ENCODE results near the gene TMEM54.

The TMEM54 gene

DNA sequence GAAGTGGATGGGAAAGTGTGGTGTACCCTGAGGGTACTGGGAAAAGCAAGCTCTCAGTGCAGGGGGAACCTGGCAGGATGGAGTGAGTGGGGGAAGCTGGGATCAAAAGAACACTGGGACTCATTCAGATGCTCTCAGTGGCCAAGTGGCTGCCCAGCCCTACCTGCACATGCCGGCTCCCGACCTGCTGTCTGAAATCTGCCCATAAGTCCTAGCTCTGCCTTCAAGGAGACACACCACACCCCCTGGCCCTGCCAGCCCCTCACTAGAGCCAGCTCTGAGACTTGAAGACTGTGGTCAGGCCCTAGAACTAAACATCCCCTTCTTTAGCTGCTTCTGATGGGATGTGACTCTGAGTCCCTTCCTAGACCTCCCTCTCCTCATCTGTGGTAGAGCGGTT, 2.2 kb downstream of the TMEM54 start:
- peaks cover 3% of the 10 kb centered on the region for H3K4me1 ChIP-seq (ENCODE audit: insufficient read depth, low read length, severe bottlenecking)
- peaks cover 11% of the 10 kb centered on the region; the same call in 1 of the 2 replicates for H3K27me3 ChIP-seq (ENCODE audit: insufficient read depth, low read length)
- no peaks in the 10 kb centered on the region for H3K79me2 ChIP-seq (ENCODE audit: insufficient read depth, low read length)
- H2AFZ ChIP-seq (ENCODE audit: low read length): no peak overlapping the region
- H3K9ac ChIP-seq (ENCODE audit: low read length): no peak overlapping the region
- no peaks in the 10 kb centered on the region for H3K9me2 ChIP-seq (ENCODE audit: low read depth, low read length)
- no peaks in the 10 kb centered on the region for H3K9me3 ChIP-seq (ENCODE audit: low read length)
- no peak overlapping the region for H3K4me2 ChIP-seq (ENCODE audit: low read length)
- H3K27ac ChIP-seq (ENCODE audit: low read depth, low read length, poor library complexity, severe bottlenecking): no peak overlapping the region
- TF ChIP-seq EZH2 (IDR thresholded peaks at IDR 0.05; ENCODE audit: borderline replicate concordance, low read length): no peak
- TF ChIP-seq, protein P1, sequence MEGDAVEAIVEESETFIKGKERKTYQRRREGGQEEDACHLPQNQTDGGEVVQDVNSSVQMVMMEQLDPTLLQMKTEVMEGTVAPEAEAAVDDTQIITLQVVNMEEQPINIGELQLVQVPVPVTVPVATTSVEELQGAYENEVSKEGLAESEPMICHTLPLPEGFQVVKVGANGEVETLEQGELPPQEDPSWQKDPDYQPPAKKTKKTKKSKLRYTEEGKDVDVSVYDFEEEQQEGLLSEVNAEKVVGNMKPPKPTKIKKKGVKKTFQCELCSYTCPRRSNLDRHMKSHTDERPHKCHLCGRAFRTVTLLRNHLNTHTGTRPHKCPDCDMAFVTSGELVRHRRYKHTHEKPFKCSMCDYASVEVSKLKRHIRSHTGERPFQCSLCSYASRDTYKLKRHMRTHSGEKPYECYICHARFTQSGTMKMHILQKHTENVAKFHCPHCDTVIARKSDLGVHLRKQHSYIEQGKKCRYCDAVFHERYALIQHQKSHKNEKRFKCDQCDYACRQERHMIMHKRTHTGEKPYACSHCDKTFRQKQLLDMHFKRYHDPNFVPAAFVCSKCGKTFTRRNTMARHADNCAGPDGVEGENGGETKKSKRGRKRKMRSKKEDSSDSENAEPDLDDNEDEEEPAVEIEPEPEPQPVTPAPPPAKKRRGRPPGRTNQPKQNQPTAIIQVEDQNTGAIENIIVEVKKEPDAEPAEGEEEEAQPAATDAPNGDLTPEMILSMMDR (IDR thresholded peaks at IDR 0.05; ENCODE audit: low read length): no peak
- no peaks in the 10 kb centered on the region for H3F3A ChIP-seq (ENCODE audit: insufficient read depth, low read length)
- no peak overlapping the region for H3K4me3 ChIP-seq (ENCODE audit: low read depth, low read length, poor library complexity, severe bottlenecking)
- no peaks in the 10 kb centered on the region for H3K36me3 ChIP-seq (ENCODE audit: insufficient read depth, low read length)
- H4K20me1 ChIP-seq (ENCODE audit: insufficient read depth, low read length): no peaks in the 10 kb centered on the region

DNA sequence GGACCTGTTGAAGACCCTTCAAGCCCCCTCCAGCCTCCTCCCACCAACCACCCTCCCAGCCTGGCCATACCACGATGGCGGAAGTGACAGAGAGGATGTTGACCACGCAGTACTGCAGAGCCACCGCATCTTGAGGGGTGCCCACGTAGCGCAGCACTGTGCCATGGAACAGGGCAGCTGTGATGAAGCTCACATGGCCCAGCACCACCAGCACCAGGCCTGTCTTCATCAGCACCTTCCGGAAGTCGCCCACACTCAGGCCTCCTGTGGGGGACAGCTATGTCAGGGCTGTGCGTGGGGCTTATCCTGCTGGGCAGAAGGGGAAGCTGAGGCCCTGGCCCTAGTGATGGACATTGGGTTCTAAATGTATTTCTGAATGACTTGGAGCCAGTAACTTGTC, 3.1 kb downstream of the TMEM54 start:
- no peak overlapping the region for H3K9ac ChIP-seq (ENCODE audit: low read length)
- no peak overlapping the region for H3K27ac ChIP-seq (ENCODE audit: low read depth, low read length, poor library complexity, severe bottlenecking)
- H3K36me3 ChIP-seq (ENCODE audit: insufficient read depth, low read length): no peaks in the 10 kb centered on the region
- no peaks in the 10 kb centered on the region for H3K9me3 ChIP-seq (ENCODE audit: low read length)
- no peak overlapping the region for H3K4me2 ChIP-seq (ENCODE audit: low read length)
- H3K79me2 ChIP-seq (ENCODE audit: insufficient read depth, low read length): no peaks in the 10 kb centered on the region
- H4K20me1 ChIP-seq (ENCODE audit: insufficient read depth, low read length): no peaks in the 10 kb centered on the region
- no peak overlapping the region for H2AFZ ChIP-seq (ENCODE audit: low read length)
- H3F3A ChIP-seq (ENCODE audit: insufficient read depth, low read length): no peaks in the 10 kb centered on the region
- no peak for TF ChIP-seq EZH2 (IDR thresholded peaks at IDR 0.05; ENCODE audit: borderline replicate concordance, low read length)
- TF ChIP-seq, protein P1 (IDR thresholded peaks at IDR 0.05; ENCODE audit: low read length): no peak
- peaks cover 3% of the 10 kb centered on the region for H3K4me1 ChIP-seq (ENCODE audit: insufficient read depth, low read length, severe bottlenecking)
- no peak overlapping the region for H3K4me3 ChIP-seq (ENCODE audit: low read depth, low read length, poor library complexity, severe bottlenecking)
- H3K27me3 ChIP-seq (ENCODE audit: insufficient read depth, low read length): peaks cover 11% of the 10 kb centered on the region; the same call in 1 of the 2 replicates
- H3K9me2 ChIP-seq (ENCODE audit: low read depth, low read length): no peaks in the 10 kb centered on the region

DNA sequence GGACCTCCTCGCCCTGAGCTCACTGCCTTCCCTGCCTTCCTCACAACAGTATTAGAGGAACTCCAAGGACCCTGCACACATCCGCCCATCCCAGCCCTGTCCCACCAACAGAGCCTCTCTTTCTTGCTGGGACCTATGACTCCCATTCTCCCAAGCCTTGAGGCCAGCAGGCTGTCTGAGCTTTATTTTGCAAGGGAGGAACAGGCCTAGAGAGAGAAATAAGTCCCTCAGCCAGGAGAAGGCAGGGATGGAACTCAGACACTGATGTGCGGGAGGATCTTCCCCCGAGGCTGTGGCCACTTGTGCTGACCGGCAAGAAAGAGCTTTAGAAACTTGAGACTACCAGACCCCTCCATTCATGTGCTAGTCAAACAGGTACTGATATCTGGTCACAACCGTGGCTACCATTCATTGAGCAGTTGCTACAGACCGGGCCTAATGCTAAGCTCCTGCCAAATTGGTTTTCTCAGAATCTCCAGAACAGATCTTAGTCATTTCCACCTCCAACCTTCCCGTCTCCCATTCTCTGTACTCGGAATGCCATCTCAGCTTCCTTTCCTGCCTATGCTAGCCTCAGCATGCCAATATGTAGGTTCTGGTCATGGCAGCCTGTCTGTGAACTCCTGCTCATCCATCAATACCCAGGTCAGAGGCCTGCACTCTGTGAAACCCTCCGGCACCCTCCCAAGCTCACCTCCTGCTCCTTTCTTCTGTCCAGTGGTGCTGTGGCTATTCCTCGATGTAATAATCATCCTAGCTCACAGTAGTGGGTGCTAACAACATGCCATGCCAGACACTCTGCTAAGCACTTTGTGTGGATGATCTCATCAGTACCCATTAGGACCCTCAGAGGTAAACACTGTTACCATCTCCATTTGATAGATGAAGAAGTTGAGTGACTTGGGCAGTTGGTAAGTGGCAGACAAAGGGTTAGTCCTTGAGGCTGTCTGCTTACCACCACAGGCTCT, 3.8 kb downstream of the TMEM54 start:
- Histone ChIP-seq H3K4me2 (ENCODE audit: low read length) (no peak overlapping the region), H3K4me3 (ENCODE audit: low read depth, low read length, poor library complexity, severe bottlenecking) (no peak overlapping the region), H3K4me1 (ENCODE audit: insufficient read depth, low read length, severe bottlenecking) (peaks cover 3% of the 10 kb centered on the region), H3K9me2 (ENCODE audit: low read depth, low read length) (no peaks in the 10 kb centered on the region), H3K9me3 (ENCODE audit: low read length) (no peaks in the 10 kb centered on the region), H3K9ac (ENCODE audit: low read length) (no peak overlapping the region), H3K36me3 (ENCODE audit: insufficient read depth, low read length) (no peaks in the 10 kb centered on the region), H3K27ac (ENCODE audit: low read depth, low read length, poor library complexity, severe bottlenecking) (no peak overlapping the region), H3K79me2 (ENCODE audit: insufficient read depth, low read length) (no peaks in the 10 kb centered on the region), H2AFZ (ENCODE audit: low read length) (no peak overlapping the region), H4K20me1 (ENCODE audit: insufficient read depth, low read length) (no peaks in the 10 kb centered on the region), H3F3A (ENCODE audit: insufficient read depth, low read length) (no peaks in the 10 kb centered on the region), H3K27me3 (ENCODE audit: insufficient read depth, low read length) (peaks cover 8% of the 10 kb centered on the region; the same call in 1 of the 2 replicates)
- no peak for TF ChIP-seq EZH2 (IDR thresholded peaks at IDR 0.05; ENCODE audit: borderline replicate concordance, low read length)
- TF ChIP-seq, protein P1 (IDR thresholded peaks at IDR 0.05; ENCODE audit: low read length): no peak

Measured in OCI-LY1 (cell line).